ENCODE results near the gene SLAMF1.

The SLAMF1 gene

DNA sequence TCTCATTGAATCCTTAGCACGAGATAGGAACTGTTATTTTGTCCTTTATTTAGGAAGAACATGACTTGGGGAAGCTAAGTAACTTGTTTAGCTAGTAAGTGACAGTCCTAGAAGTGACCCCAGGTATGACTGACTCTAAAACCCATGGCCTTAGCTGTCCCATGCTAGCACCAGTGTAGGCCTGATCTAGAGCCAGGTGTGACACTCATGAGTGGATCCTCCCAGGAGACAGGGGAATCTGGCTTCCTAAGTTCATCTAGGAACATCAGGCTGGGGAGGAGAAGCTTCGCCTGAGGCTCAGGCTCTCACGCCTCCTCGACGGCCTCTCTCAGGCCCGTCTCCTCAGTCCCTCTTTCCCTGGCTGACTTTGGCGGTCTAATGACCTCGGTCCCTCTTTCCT lies 33.6 kb upstream of the SLAMF1 start:
- POLR2A ChIA-PET (ENCODE audit: low non-redundant PET): no interaction called here

DNA sequence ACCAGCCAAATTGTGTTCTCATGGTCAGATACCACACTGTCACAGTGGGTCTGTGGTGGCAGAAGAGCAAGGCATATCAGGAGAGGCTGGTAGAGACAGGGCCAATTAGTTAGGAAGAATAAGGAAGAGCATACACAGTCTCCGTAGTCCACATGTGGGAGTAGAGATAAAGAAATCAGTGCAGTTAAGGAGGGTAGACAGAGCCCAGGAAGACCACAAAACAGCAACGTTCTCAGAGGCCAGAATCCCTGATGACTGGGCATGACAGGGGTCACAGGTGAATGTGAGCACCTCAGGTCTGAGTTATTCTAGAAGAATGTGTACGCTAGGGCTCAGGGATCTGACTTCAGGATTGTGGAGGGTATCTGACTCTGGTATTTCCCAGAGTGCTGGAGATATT lies 33.0 kb upstream of the SLAMF1 start:
- no peak for DNase-seq (ENCODE audit: low spot score)
- TF ChIP-seq, protein P1, sequence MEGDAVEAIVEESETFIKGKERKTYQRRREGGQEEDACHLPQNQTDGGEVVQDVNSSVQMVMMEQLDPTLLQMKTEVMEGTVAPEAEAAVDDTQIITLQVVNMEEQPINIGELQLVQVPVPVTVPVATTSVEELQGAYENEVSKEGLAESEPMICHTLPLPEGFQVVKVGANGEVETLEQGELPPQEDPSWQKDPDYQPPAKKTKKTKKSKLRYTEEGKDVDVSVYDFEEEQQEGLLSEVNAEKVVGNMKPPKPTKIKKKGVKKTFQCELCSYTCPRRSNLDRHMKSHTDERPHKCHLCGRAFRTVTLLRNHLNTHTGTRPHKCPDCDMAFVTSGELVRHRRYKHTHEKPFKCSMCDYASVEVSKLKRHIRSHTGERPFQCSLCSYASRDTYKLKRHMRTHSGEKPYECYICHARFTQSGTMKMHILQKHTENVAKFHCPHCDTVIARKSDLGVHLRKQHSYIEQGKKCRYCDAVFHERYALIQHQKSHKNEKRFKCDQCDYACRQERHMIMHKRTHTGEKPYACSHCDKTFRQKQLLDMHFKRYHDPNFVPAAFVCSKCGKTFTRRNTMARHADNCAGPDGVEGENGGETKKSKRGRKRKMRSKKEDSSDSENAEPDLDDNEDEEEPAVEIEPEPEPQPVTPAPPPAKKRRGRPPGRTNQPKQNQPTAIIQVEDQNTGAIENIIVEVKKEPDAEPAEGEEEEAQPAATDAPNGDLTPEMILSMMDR (conservative IDR thresholded peaks at IDR 0.05; ENCODE audit: low read depth): no peak
- POLR2A ChIA-PET (ENCODE audit: low non-redundant PET): no interaction called here
- CTCF ChIA-PET: no interaction called here
- no peak overlapping the region for H3K27ac ChIP-seq

More for the DNA sequence above, 33.6 kb upstream of the SLAMF1 start:
- H3K27ac ChIP-seq: no peak overlapping the region
- DNase-seq (ENCODE audit: low spot score): no peak
- TF ChIP-seq, protein P1 (conservative IDR thresholded peaks at IDR 0.05; ENCODE audit: low read depth): no peak
- CTCF ChIA-PET: no interaction called here

DNA sequence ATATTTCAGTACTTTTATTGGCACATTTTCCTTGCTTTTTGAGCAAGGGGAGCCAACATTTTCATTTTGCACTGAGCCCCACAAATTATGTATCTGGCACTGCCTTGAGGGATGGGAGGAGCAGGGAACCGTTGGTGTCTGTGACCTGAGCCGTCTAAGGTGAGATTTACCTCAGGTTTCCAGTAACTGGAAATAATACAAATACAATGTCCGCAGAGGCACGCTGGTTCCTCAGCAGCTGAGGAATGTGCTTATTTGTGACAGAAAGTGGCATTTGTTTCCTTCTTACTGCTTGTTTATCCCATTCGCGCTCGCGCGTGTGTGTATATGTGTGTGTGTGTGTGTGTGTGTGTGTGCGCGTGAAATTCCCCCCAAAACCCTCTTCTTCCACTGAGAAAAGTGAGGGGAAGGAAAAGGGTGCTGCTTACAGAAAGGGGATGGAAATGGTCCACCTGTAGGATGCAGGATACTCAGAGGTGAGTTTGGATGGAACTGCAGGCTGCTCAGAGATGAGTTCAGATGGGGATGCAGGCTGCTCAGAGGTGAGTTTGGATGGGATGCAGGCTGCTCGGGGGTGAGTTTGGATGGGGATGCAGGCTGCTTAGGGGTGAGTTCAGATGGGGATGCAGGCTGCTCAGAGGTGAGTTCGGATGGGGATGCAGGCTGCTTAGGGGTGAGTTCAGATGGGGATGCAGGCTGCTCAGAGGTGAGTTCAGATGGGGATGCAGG lies 30.2 kb upstream of the SLAMF1 start:
- no peak for DNase-seq (ENCODE audit: low spot score)
- CTCF ChIA-PET: no interaction called here
- H3K27ac ChIP-seq: no peak overlapping the region
- TF ChIP-seq, protein P1 (conservative IDR thresholded peaks at IDR 0.05; ENCODE audit: low read depth): no peak
- POLR2A ChIA-PET (ENCODE audit: low non-redundant PET): no interaction called here

DNA sequence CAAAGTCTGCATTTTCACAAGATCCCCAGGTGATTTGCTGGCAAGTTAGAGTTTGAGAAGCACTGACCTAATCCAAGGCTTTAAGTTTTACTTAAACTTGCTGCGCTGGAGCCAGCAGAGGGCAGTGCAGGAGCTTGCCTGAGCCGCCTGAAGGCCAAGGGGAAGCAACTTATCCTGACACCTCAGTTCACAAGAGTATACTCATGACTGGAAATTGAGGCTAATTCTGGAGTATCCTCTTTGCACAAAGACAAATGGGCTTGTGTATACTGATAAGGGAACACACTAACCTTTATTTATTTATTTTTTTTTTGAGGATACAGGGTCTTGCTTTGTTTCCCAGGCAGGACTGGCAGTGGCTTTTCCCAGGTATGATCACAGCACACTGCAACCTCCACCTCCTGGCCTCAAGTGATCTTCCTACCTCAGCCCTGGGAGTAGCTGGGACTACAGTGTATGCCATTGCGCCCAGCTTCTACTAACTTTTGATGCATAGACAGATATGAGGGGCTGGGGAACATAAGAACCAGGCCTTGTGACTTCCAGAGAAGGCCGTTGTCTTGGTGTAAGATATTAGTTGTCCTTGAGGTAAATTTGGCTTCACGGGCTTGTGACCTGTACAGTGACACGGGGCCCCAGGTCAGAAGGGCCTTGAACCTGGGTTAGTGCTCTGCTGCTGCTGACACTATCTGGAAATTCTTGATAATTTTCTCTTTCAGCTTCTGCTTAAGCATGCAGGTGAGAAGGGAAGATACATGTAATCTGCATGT lies 29.0 kb upstream of the SLAMF1 start:
- ChIA-PET CTCF (interaction anchor here (0.5 to 1.5 kb wide), 13 partner anchors 8 to 523 kb away, joined by 3 to 6 read pairs (median 4); no protein-coding TSS in a partner anchor), POLR2A (ENCODE audit: low non-redundant PET) (no interaction called here)
- peak; percentile 39 for DNase-seq (ENCODE audit: low spot score)
- TF ChIP-seq, protein P1 (conservative IDR thresholded peaks at IDR 0.05; ENCODE audit: low read depth): peak; percentile 81
- no peak overlapping the region for H3K27ac ChIP-seq

DNA sequence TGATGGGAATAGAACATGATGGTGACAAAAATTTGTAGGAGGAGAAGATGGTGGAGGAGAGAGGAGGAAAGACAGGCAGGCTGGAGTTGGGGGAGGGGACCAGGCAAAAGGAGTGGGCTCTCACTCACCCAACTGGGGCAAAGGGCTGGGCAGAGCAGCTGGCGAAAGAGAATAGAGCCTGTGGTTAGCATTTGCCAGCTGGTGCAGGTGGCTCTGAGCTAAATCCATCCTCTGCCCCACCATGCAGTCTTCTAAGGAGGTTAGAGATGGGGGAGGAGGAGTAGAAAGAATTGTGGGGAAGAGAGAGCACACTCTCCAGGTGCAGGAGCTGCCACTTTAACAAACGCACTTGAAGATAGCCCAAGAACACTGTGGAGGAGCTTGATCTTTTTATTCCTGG lies 27.6 kb upstream of the SLAMF1 start:
- POLR2A ChIA-PET (ENCODE audit: low non-redundant PET): no interaction called here

More for the DNA sequence above, 27.6 kb upstream of the SLAMF1 start:
- CTCF ChIA-PET: interaction anchor here (0.7 kb wide), 1 partner anchor 158 kb away, joined by 6 read pairs; no protein-coding TSS in a partner anchor
- H3K27ac ChIP-seq: no peak overlapping the region
- TF ChIP-seq, protein P1 (conservative IDR thresholded peaks at IDR 0.05; ENCODE audit: low read depth): no peak
- DNase-seq (ENCODE audit: low spot score): no peak

Data from RWPE1 (cell line).